ENCODE data around the gene NRG3.

- no peak for TF ChIP-seq YY1 (IDR thresholded peaks at IDR 0.05; ENCODE audit: extremely low read depth, insufficient replicate concordance, low read depth, low read length)
- no peak for TF ChIP-seq CTCF (IDR thresholded peaks at IDR 0.05 in 2 of 3, conservative IDR thresholded peaks at IDR 0.05 in 1 of 3; ENCODE audit: borderline replicate concordance in 1 of 3, insufficient read depth in 1 of 3, low read depth in 2 of 3, low read length in 2 of 3)
- TF ChIP-seq ATF3 (IDR thresholded peaks at IDR 0.05), result no peak
- no peak for TF ChIP-seq POLR2AphosphoS5 (IDR thresholded peaks at IDR 0.05; ENCODE audit: low read depth, low read length)
- TF ChIP-seq CEBPB (IDR thresholded peaks at IDR 0.05; ENCODE audit: low read depth), result no peak
- TF ChIP-seq MAX (IDR thresholded peaks at IDR 0.05), result no peak
- no peak for TF ChIP-seq SIN3A (IDR thresholded peaks at IDR 0.05; ENCODE audit: low read depth)
- no peak for TF ChIP-seq TCF7L2 (IDR thresholded peaks at IDR 0.05; ENCODE audit: borderline replicate concordance, extremely low read depth, insufficient read depth, insufficient read length)
- TF ChIP-seq JUND (IDR thresholded peaks at IDR 0.05), result no peak
- no peak for TF ChIP-seq ZBTB33 (IDR thresholded peaks at IDR 0.05; ENCODE audit: extremely low read depth, insufficient replicate concordance, low read length)
- TF ChIP-seq POLR2A (IDR thresholded peaks at IDR 0.05; ENCODE audit: borderline replicate concordance, extremely low read depth, insufficient read depth, insufficient read length), result no peak
- no peak for TF ChIP-seq RAD21 (IDR thresholded peaks at IDR 0.05; ENCODE audit: low read depth)
Observed at GRCh38 chr10:81885491-81885890, 10.5 kb downstream of the NRG3 start.
